SKM-1 (cell line): Measurements from ENCODE around the gene BCAS1.
A peak's percentile ranks its signal among the peaks of the same experiment; 100 is the strongest.

Source experiments
- DNase-seq: peaks from one replicate; lab custom pipeline; 2025; ENCODE audit not compliant: unreplicated experiment; lab: John Stamatoyannopoulos, UW

The BCAS1 gene

GRCh38 chr20:54082100-54082499 is 11.7 kb upstream of the BCAS1 start:
- no peak for DNase-seq

DNA sequence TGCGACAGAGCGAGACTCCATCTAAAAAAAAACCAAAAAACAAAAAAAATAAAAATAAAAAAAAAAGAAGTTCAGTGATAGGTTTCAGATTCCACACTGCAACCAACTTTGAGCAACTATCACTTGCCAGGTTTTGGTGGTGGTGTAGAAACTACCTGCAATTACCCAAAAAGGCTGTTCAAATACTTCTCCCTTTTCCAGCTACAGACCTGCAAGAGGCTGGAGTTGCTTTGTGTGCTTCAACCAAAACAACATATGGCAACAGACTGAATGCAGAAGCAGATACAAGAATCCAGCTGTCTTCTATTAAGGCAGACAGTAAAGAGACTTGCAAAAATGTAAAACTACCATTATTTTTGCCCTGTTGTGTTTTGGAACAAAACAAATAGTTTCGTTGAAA is 9.3 kb upstream of the BCAS1 start:
- no peak for DNase-seq

DNA sequence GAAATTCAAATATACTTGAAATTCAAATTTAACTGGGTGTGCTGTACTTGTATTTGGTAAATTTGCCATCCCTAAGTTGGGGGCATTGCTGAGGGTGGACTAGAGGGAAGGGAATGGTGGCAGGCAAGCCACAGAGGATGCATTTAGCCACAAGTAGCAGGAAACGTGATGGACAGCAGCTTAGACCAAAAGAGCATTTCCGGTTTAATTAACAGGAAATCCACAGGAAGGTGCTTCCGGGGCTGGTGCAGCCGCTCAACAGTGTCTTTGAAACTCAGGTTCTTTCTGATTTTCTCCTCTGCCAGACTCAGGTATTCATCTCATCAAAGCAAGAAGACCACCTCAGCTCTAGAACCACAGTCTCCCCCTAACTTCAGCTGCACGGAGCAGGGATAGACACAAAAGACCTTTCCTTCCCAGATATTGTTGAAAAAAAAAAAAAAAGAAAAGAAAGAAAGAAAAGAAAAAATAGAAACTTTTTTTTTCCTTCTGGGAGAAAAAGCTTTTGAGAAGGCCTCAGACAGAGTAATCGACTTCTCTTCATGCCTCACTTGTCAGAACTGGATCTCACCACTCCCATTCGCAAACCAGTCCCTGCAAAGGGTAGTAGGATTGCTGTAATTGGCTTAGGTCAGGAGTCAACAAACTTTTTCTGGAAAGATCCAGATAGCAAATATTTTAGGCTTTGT is 8.0 kb upstream of the BCAS1 start:
- no peak for DNase-seq

- DNase-seq = no peak
These were observed 5.9 kb upstream of the BCAS1 start for GRCh38 chr20:54076259-54076658.

- DNase-seq = no peak
These were observed 4.9 kb upstream of the BCAS1 start for GRCh38 chr20:54075322-54075721.

DNA sequence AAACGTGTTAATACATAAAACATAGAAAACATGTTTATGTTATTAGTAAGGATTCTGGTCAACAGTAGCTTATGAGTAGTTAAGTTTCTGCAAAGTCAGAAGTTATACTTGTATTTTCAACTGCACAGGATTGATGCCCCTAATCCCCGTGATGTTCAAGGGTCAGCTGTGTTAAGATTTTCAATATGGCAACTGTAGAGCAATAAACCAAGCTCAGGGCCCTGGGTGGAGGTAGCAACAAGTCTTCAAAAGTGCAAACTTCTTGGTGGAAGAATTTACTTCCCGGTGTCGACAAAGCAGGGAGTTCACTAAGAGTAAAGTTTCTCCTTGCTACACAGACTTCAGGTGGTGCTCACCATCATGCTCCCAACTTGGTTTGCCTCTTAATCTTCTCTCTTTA is 4.1 kb upstream of the BCAS1 start:
- no peak for DNase-seq

- DNase-seq = no peak
These were observed 2.9 kb upstream of the BCAS1 start for GRCh38 chr20:54073288-54073687.

GRCh38 chr20:54069501-54069971 is 858 bp downstream of the BCAS1 start:
- DNase-seq = no peak

- DNase-seq = no peak
These were observed 1.4 kb downstream of the BCAS1 start for GRCh38 chr20:54068966-54069365.

DNA sequence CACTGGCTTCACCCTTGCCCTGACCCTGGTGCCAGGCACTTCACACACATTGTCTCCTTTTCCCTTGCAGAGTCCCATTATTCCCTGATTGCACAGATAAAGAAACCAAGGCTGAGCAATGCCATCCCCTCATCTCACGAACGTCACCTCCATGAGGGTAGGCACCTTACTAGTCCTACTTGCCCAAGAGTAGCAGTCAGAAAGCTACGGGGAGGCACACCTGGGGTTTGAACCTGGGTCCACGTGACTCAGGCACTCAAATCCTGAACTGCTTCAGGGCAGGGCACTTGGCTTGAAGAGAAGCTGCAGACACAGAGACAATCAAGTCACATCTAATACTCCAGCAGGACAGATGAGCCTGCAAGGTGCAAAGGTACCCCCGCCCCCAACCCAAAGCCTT is 1.9 kb downstream of the BCAS1 start:
- DNase-seq = no peak

DNA sequence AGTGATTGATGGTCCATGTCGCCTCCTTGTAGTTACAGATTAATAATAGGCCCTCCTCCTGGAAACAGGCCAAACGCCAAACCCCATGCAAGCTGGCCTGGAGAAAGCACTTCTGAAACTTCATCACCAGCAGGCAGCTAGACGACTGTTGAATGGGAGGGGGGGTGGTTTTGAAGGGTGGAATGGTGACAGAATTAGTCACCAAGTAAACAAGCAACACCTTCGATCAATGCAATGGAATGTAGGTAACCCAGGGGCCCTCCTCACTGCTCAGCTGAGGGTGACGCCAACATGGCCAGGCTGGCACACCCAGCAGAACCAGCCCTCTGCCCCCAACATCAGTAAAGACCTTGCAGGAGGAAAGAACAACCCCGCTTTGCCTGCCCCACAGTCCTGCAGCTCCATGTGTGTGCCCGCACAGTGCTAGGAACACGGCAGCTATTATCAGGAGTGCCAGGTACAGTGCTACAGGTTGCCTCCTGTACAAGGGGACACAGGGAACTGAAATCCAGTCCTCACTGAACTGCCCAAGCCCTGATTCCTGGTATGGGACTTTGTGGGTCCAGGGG is 2.7 kb downstream of the BCAS1 start:
- DNase-seq = no peak

GRCh38 chr20:54065601-54066038 is 4.8 kb downstream of the BCAS1 start:
- DNase-seq = no peak

DNA sequence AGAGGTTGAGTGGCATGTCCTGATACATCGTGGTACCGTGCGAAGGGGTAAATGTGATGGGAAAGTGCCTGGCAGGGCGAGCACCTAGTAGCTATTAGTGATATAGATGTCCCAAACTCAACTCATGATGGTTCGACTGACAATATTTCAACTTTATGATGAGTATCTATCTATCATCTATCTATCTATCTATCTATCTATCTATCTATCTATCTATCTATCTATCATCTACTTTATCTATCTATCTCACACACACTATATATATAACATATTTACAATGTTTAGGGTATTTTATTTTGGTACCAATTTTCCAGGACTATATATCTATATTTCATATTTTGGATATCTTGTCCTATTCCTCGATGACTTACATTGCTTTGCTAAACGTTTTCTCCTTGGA is 5.5 kb downstream of the BCAS1 start:
- no peak for DNase-seq

DNA sequence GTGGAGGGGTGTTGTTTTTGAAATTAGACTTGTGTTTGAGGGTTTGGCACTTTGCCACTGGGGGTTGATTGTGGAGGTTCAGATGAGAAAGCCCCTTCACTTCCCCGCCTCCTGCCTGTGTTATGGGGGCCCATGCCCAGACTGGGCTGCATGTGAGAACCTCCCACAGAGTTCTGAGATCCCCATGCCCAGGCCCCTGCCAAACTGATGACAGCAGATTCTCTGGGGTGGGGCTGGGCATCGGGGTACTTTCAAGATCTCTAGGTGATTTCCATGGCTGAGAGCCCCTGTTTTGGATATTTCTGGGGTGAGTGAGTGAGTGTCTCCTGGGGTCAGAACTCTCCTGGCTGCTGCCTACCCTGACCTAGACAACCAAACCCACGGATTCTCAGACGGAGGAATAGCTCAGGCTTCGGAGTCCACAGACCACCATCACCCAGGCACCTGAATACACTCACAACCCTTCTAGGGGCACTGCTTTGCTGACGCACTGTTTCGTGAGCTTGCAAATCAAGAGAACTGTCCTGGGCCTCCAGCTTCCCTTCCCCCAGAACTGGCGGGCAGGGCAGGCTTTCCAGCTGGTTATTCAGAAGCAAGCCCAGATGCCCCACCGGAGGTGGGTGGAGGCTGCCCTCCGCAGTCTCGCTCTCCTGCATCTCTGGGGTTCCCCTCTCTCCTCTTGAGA is 6.3 kb downstream of the BCAS1 start:
- no peak for DNase-seq

GRCh38 chr20:54063580-54063979 is 6.8 kb downstream of the BCAS1 start:
- no peak for DNase-seq

- peak; percentile 47 for DNase-seq
These were observed 7.5 kb downstream of the BCAS1 start for GRCh38 chr20:54062812-54063280.

DNA sequence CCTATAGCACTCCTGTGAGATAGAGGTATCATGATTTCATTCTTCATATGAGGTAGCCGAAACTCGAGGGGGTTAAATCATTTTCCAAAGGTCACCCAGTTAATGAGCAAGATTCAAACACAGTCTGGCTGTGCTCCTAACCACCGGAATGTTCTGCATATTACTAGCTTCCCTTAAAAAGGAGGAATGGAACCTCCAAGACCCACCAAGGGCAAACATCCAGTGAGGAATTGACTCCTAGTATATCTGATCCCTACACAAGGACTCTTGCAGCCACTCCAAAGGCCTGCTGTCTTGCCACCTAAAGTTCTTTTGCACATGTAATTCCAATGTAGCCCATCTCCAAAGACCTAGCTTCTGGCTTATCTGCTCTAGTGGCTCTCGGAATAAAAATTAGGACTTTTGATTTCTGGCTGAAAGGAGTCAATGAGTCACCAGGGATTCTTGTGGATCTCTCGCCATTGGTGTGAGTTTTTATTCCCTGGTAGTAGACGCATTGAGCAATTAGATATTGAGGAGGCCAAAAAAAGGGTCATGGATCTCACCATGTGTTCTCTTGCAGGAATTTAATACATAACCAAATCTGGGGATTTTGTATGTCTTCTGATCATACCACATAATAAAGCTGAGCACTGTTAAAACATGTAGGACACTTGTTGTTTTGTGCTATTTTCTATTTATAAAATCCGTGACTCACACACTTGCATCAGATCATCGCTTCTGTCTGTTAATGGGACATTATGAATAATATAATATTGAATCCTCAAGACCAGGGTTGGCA is 9.1 kb downstream of the BCAS1 start:
- DNase-seq = no peak

GRCh38 chr20:54059691-54060364 is 10.6 kb downstream of the BCAS1 start:
- no peak for DNase-seq

GRCh38 chr20:54058420-54059139 is 11.8 kb downstream of the BCAS1 start:
- DNase-seq = no peak
